Loucy (cell line): ENCODE results near the gene RNF223.

ENCODE experiments used
- H2AFZ ChIP-seq: fragments of 200-600 bp; sonication (generic); 2 replicates; pipeline ENCODE4 v1.6.0; 2016; ENCODE audit warnings: antibody characterized with exemption, mild to moderate bottlenecking, low read length, moderate library complexity
- H3F3A ChIP-seq: fragments of 200-600 bp; 2 replicates; pipeline ENCODE4 v1.6.0; 2016; ENCODE audit warnings: antibody characterized with exemption, low read depth, mild to moderate bottlenecking
- H3K27me3 ChIP-seq: fragments of 200-600 bp; sonication (generic); 2 replicates; pipeline ENCODE4 v1.6.1; 2014; ENCODE audit warnings: low read length, mild to moderate bottlenecking; ENCODE audit not compliant: insufficient read depth, poor library complexity, severe bottlenecking
- H3K36me3 ChIP-seq: fragments of 200-600 bp; sonication (generic); 2 replicates; pipeline ENCODE4 v1.6.1; 2016; ENCODE audit warnings: low read length; ENCODE audit not compliant: insufficient read depth
- H3K4me1 ChIP-seq: fragments of 200-600 bp; sonication (generic); 2 replicates; pipeline ENCODE4 v1.5.1; 2014; ENCODE audit warnings: low read length, mild to moderate bottlenecking; ENCODE audit not compliant: insufficient read depth, poor library complexity, severe bottlenecking
- H3K4me2 ChIP-seq: fragments of 200-600 bp; sonication (generic); 2 replicates; pipeline ENCODE4 v1.6.0; 2014; ENCODE audit warnings: antibody characterized with exemption, low read length, low read depth, mild to moderate bottlenecking; ENCODE audit not compliant: poor library complexity, severe bottlenecking
- H3K4me3 ChIP-seq: fragments of 200-600 bp; sonication (generic); 2 replicates; pipeline ENCODE4 v1.5.1; 2014; ENCODE audit warnings: low read length, mild to moderate bottlenecking, mixed read lengths; ENCODE audit not compliant: poor library complexity, severe bottlenecking
- H3K79me2 ChIP-seq: fragments of 200-600 bp; sonication (generic); 2 replicates; pipeline ENCODE4 v1.6.1; 2014; ENCODE audit warnings: low read length; ENCODE audit not compliant: insufficient read depth
- H3K9ac ChIP-seq: fragments of 200-600 bp; sonication (generic); 2 replicates; pipeline ENCODE4 v1.6.0; 2014; ENCODE audit warnings: mild to moderate bottlenecking, low read depth, low read length, moderate library complexity; ENCODE audit not compliant: poor library complexity, severe bottlenecking
- H3K9me2 ChIP-seq: fragments of 200-600 bp; sonication (generic); replicated peaks from 2 replicates; pipeline ENCODE4 v1.6.1; 2016; ENCODE audit warnings: low read depth, low read length, mixed read lengths
- H3K9me3 ChIP-seq: fragments of 200-600 bp; sonication (generic); 2 replicates; pipeline ENCODE4 v1.6.1; 2014; ENCODE audit warnings: mild to moderate bottlenecking, antibody characterized with exemption, low read length, low read depth; ENCODE audit not compliant: insufficient read depth
- H4K20me1 ChIP-seq: fragments of 200-600 bp; sonication (generic); 2 replicates; pipeline ENCODE4 v1.6.0; 2014; ENCODE audit warnings: antibody characterized with exemption, low read length, mild to moderate bottlenecking; ENCODE audit not compliant: insufficient read depth, poor library complexity, severe bottlenecking
- EZH2phosphoT487 ChIP-seq: fragments of 200-600 bp; IDR thresholded peaks from 2 replicates; pipeline ENCODE4 v1.6.1; 2018; ENCODE audit warnings: antibody characterized with exemption, mild to moderate bottlenecking, moderate library complexity, borderline replicate concordance
- TF ChIP-seq, protein P1 (sequence below): fragments of 200-600 bp; sonication (generic); conservative IDR thresholded peaks from 2 replicates; pipeline ENCODE4 v1.5.1; 2014; ENCODE audit warnings: mild to moderate bottlenecking, antibody characterized with exemption, low read length

The RNF223 gene

DNA sequence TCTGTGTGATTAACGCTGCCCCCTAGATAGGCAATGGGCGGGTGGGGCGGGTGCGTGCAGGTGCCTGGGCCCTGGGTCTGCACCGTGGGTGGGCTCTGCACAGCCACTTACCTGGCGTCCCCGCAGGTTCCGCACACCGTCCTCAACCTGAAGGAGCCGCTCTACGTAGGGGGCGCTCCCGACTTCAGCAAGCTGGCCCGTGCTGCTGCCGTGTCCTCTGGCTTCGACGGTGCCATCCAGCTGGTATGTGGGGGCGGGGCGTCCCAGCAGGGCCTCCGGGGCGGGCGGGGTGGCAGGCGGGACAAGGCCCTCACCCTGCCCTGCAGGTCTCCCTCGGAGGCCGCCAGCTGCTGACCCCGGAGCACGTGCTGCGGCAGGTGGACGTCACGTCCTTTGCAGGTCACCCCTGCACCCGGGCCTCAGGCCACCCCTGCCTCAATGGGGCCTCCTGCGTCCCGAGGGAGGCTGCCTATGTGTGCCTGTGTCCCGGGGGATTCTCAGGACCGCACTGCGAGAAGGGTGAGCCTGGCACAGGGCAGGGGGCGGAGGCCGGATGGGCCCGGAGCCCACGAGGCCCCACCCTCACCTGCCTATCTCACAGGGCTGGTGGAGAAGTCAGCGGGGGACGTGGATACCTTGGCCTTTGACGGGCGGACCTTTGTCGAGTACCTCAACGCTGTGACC, 22.8 kb downstream of the RNF223 start:
- Histone ChIP-seq H3F3A (no peaks in the 10 kb centered on the region), H3K36me3 (no peaks in the 10 kb centered on the region), H3K9ac (no peak overlapping the region), H3K4me2 (no peak overlapping the region), H3K4me1 (no peaks in the 10 kb centered on the region), H2AFZ (no peak overlapping the region), H3K27me3 (no peaks in the 10 kb centered on the region), H4K20me1 (no peaks in the 10 kb centered on the region), H3K79me2 (no peaks in the 10 kb centered on the region), H3K9me3 (no peaks in the 10 kb centered on the region), H3K4me3 (no peak overlapping the region), H3K9me2 (no peaks in the 10 kb centered on the region)
- TF ChIP-seq, protein P1, sequence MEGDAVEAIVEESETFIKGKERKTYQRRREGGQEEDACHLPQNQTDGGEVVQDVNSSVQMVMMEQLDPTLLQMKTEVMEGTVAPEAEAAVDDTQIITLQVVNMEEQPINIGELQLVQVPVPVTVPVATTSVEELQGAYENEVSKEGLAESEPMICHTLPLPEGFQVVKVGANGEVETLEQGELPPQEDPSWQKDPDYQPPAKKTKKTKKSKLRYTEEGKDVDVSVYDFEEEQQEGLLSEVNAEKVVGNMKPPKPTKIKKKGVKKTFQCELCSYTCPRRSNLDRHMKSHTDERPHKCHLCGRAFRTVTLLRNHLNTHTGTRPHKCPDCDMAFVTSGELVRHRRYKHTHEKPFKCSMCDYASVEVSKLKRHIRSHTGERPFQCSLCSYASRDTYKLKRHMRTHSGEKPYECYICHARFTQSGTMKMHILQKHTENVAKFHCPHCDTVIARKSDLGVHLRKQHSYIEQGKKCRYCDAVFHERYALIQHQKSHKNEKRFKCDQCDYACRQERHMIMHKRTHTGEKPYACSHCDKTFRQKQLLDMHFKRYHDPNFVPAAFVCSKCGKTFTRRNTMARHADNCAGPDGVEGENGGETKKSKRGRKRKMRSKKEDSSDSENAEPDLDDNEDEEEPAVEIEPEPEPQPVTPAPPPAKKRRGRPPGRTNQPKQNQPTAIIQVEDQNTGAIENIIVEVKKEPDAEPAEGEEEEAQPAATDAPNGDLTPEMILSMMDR: no peak
- no peak for TF ChIP-seq EZH2phosphoT487

DNA sequence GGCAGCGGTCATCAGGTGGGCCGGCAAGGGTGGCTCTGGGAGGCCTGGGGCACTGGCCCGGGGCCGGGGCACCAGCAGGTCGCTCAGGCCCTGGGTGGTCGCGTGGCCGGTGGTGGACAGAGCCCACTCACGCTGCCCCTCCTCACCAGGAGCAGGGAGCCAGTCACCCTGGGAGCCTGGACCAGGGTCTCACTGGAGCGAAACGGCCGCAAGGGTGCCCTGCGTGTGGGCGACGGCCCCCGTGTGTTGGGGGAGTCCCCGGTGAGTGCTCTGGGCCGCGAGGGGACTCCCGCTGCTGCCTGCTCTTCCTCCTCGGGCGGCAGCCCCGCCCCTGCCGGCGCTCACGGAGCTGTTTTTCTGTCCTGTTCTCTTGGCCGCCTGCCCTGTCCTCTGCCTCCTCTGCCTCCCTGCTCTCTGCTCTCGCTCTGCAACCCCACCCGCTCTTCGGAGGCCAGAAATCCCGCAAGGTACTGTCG, 23.5 kb downstream of the RNF223 start:
- Histone ChIP-seq H3K4me2 (no peak overlapping the region), H2AFZ (no peak overlapping the region), H3K79me2 (no peaks in the 10 kb centered on the region), H3K9ac (no peak overlapping the region), H3F3A (no peaks in the 10 kb centered on the region), H3K9me2 (no peaks in the 10 kb centered on the region), H3K27me3 (no peaks in the 10 kb centered on the region), H3K36me3 (no peaks in the 10 kb centered on the region), H3K4me3 (no peak overlapping the region), H3K9me3 (no peaks in the 10 kb centered on the region), H4K20me1 (no peaks in the 10 kb centered on the region), H3K4me1 (no peaks in the 10 kb centered on the region)
- TF ChIP-seq, protein P1: no peak
- no peak for TF ChIP-seq EZH2phosphoT487

DNA sequence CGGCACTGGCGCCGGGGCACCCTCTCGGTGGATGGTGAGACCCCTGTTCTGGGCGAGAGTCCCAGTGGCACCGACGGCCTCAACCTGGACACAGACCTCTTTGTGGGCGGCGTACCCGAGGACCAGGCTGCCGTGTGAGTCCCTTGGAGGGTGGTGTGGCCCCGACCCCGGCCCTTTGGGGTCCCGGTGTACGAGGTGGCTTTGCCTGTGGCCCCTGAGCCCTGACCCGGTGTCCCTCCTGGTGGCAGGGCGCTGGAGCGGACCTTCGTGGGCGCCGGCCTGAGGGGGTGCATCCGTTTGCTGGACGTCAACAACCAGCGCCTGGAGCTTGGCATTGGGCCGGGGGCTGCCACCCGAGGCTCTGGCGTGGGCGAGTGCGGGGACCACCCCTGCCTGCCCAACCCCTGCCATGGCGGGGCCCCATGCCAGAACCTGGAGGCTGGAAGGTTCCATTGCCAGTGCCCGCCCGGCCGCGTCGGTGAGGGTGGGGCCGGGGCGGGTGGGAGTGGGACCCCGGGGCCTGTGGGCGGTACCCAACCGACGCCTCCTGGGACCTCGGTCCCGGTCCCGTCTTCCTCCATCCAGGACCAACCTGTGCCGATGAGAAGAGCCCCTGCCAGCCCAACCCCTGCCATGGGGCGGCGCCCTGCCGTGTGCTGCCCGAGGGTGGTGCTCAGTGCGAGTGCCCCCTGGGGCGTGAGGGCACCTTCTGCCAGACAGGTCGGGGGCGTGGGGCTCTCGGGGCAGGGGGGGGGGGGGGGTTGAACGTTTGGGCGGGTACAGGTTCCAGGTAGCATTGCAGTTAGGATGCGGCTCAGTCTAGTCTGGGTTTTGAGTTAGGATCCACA, 24.6 kb downstream of the RNF223 start:
- H3K4me3 ChIP-seq: no peak overlapping the region
- no peak overlapping the region for H3K4me2 ChIP-seq
- H3K9me2 ChIP-seq: no peaks in the 10 kb centered on the region
- no peaks in the 10 kb centered on the region for H4K20me1 ChIP-seq
- TF ChIP-seq, protein P1: no peak
- no peak for TF ChIP-seq EZH2phosphoT487
- H2AFZ ChIP-seq: no peak overlapping the region
- no peaks in the 10 kb centered on the region for H3K79me2 ChIP-seq
- H3K9me3 ChIP-seq: no peaks in the 10 kb centered on the region
- H3K9ac ChIP-seq: no peak overlapping the region
- H3K27me3 ChIP-seq: no peaks in the 10 kb centered on the region
- no peaks in the 10 kb centered on the region for H3K4me1 ChIP-seq
- H3F3A ChIP-seq: no peaks in the 10 kb centered on the region
- H3K36me3 ChIP-seq: no peaks in the 10 kb centered on the region
